ENCODE data around the gene FBXW9.
A peak's percentile ranks its signal among the peaks of the same experiment; 100 is the strongest.

Gene FBXW9

DNA sequence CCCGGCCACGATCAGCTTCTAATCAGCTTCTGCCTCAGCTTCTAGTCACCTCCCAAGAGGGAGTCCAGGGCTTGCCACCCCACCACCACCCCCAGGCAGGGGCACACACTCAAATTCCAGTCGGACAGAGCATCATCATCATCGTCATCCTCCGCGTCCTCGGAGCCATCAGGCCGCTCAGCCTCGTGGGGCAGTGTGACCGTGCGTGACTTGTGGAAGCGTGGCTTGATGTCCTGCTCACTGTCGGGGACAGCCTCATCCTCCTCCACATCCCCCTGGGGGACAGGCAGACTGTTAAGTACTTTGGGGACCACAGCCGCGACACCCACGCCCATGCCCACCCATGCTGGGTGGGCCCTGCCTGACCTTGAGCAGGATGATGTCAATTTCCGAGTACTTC, 14.8 kb upstream of the FBXW9 start:
- no peak overlapping the region for H3K4me3 ChIP-seq (ENCODE audit: low read depth, low read length)
- TF ChIP-seq, protein P1, sequence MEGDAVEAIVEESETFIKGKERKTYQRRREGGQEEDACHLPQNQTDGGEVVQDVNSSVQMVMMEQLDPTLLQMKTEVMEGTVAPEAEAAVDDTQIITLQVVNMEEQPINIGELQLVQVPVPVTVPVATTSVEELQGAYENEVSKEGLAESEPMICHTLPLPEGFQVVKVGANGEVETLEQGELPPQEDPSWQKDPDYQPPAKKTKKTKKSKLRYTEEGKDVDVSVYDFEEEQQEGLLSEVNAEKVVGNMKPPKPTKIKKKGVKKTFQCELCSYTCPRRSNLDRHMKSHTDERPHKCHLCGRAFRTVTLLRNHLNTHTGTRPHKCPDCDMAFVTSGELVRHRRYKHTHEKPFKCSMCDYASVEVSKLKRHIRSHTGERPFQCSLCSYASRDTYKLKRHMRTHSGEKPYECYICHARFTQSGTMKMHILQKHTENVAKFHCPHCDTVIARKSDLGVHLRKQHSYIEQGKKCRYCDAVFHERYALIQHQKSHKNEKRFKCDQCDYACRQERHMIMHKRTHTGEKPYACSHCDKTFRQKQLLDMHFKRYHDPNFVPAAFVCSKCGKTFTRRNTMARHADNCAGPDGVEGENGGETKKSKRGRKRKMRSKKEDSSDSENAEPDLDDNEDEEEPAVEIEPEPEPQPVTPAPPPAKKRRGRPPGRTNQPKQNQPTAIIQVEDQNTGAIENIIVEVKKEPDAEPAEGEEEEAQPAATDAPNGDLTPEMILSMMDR (conservative IDR thresholded peaks at IDR 0.05; ENCODE audit: low read depth, low read length): no peak
- DNase-seq (ENCODE audit: low read depth): no peak

DNA sequence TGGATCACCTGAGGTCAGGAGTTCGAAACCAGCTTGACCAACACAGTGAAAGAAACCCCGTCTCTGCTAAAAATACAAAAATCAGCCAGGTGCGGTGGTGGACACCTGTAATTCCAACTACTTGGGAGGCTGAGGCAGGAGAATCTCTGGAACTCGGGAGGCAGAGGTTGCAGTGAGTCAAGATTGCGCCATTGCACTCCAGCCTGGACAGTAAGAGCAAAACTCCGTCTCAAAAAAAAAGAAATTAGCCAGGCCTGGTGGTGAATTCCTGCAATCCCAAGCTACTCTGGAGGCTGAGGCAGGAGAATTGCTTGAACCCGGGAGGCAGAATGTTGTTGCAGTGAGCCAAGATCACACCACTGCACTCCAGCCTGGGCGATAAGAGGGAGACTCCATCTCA, 12.2 kb upstream of the FBXW9 start:
- no peak overlapping the region for H3K4me3 ChIP-seq (ENCODE audit: low read depth, low read length)
- DNase-seq (ENCODE audit: low read depth): no peak
- TF ChIP-seq, protein P1 (conservative IDR thresholded peaks at IDR 0.05; ENCODE audit: low read depth, low read length): no peak

DNA sequence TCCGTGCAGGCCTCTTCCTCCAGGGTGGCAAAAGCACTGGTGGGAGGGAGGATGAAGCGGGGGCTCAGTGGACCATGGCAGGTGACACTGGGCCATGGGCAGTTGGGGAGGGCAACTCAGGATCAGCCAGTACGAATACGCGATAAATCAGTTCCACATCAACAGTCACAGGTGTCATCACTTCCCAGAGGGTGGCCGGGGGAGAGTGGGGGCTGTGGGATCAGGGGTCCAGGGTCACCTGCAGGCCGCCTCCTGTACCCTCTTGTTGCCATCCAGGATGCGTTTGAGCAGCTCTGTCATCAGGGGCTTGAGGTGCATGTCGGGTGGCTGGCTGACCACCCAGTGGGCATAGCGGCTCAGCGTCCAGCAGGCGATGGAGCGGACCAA, 9.9 kb upstream of the FBXW9 start:
- no peak overlapping the region for H3K4me3 ChIP-seq (ENCODE audit: low read depth, low read length)
- no peak for DNase-seq (ENCODE audit: low read depth)
- TF ChIP-seq, protein P1 (conservative IDR thresholded peaks at IDR 0.05; ENCODE audit: low read depth, low read length): no peak

DNA sequence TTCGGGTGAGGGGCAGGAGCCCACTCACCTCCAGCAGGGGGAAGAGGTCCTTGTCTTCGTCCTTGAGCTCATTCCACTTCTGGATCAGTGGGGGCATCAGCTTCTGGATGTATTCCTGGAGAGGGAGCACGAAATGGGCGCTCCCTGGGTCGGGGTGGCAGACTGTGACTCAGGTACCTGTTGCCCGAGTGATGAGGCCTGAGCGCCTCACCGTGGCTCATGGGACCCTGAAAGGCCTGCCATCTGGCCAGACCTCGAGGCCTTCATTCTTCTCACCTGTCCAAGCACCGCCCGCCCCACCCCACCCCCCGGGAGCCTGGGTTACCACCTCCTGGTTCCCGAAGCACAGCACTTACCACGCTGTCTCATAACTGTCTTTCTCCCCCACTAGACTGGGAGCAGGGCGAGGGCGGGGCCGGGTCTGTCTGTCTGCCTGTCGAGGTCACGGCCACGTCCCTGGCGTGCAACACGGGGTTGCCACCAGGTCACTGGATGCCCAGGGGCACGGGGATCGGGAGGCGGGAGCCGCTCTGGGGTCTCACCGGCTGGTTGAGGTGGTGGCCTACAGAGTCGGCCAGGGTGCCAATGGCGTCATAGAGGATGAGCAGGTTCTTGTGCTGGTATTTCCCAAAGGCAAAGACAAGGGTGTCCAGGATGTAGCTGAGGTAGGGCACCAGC, 9.4 kb upstream of the FBXW9 start:
- DNase-seq (ENCODE audit: low read depth): no peak
- no peak overlapping the region for H3K4me3 ChIP-seq (ENCODE audit: low read depth, low read length)
- TF ChIP-seq, protein P1 (conservative IDR thresholded peaks at IDR 0.05; ENCODE audit: low read depth, low read length): no peak

DNA sequence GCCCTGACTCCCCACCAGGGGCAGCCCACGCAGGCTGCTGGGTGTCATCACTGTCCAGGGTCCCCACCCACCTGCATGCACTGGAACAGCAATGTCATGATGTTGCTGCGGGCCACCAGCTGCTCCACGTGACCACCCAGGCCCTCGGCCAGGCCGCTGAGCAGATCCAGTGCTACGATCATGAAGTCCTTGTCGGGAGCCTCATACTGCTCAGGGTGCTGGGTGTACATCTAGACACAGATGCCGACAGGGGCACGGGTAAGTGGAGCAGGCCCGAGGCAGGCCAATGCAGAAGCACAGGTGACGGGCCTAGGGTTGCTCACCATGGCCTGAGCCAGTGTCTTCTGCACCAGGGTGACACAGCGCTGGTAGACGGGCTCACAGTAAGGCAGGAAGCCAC, 8.7 kb upstream of the FBXW9 start:
- TF ChIP-seq, protein P1 (conservative IDR thresholded peaks at IDR 0.05; ENCODE audit: low read depth, low read length): no peak
- no peak overlapping the region for H3K4me3 ChIP-seq (ENCODE audit: low read depth, low read length)

DNA sequence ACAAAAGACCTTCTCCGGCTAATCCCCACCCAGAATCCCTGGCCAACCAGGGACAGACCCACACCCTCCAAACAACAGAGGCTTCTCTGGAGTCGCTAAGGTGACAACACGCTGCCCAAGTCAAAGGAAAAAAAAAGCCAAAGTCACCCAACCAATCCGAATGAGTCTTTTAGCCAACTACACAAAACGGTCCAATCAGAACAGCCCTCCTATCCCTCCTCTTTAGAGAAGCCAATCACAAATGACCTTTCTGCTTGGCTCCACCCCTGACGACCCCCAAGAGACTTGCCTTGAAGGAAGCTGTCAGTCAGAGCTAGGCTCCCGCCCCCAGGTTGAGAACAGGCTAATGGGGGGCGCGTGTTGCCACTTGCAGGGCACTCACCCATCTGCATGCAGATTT, 6.6 kb upstream of the FBXW9 start:
- DNase-seq (ENCODE audit: low read depth): peak; percentile 65
- H3K4me3 ChIP-seq (ENCODE audit: low read depth, low read length): no peak overlapping the region
- TF ChIP-seq, protein P1 (conservative IDR thresholded peaks at IDR 0.05; ENCODE audit: low read depth, low read length): no peak

More for the DNA sequence above, 8.7 kb upstream of the FBXW9 start:
- DNase-seq (ENCODE audit: low read depth): no peak

DNA sequence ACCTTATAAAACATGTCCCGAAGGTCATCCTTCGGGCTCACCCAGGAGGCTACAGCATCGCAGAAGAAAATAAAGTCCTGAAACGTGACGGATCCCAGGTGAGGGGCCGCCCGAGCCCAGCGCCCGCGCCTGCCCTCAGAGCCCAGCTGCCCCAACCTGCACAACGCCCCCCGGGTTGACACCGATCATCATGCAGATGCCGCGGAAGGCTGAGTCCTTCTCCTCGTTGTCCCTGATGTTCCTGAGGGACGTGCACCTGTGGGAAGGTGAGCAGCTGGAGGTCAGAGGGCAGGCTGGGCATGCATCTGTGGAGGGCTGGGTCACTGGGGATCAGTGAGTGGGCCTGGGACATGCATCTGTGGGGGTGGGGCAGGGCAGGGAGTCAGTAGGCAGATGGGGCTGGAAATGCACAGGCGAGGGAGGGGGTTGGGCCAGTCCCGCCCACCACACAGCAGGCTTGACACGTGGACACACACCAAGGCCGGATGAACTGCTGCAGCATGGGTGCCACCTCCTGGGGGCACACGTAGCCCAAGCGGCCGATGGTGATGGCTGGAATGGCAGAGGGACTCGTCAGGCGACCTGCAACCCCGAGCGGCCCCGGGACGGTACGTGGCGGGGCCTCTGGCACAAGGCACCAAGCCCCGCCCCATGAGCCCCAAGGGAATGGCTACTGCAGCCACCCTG, 5.3 kb upstream of the FBXW9 start:
- no peak for DNase-seq (ENCODE audit: low read depth)
- no peak overlapping the region for H3K4me3 ChIP-seq (ENCODE audit: low read depth, low read length)
- TF ChIP-seq, protein P1 (conservative IDR thresholded peaks at IDR 0.05; ENCODE audit: low read depth, low read length): no peak
